HepG2 (cell line): Measurements from ENCODE around the gene MXRA7. TPM values are rescaled to one million over a fixed set of nuclear protein-coding genes. Genes with fewer than 3 reads are reported as not detected.

Experiments used
- ARNT2 ChIP-seq: sonication (generic); formaldehyde crosslinking; IDR thresholded peaks from 2 replicates; pipeline ENCODE4 v1.8.0; 2022; ENCODE audit warnings: mild to moderate bottlenecking, low read depth, missing genetic modification reagents, moderate library complexity
- CHD2 ChIP-seq: IDR thresholded peaks from 2 replicates; pipeline ENCODE4 v1.6.1; 2011; ENCODE audit warnings: low read depth, low read length, improper control_type of control experiment
- KLF16 ChIP-seq, 2 experiments: sonication (generic) in 1 of 2; formaldehyde crosslinking in 1 of 2; IDR thresholded peaks; 2 replicates each; pipeline versions ENCODE4 v1.6.1 to v1.8.0; 2016 to 2023; ENCODE audit warnings: missing genetic modification reagents in 2 of 2, missing compliant biosample characterization in 1 of 2
- MXI1 ChIP-seq: IDR thresholded peaks from 3 replicates; pipeline ENCODE4 v1.6.1; 2012; ENCODE audit warnings: low read depth, low read length, inconsistent platforms, borderline replicate concordance
- PITX1 ChIP-seq: sonication (generic); formaldehyde crosslinking; IDR thresholded peaks from 2 replicates; pipeline ENCODE4 v1.5.1; 2020; ENCODE audit warnings: mild to moderate bottlenecking, missing genetic modification reagents
- RAD21 ChIP-seq: fragments of 450-650 bp; formaldehyde crosslinking; IDR thresholded peaks from 2 replicates; pipeline ENCODE4 v1.5.0; 2020; ENCODE audit warnings: mild to moderate bottlenecking
- RBM39 ChIP-seq: fragments of 200-400 bp; formaldehyde crosslinking; IDR thresholded peaks from one replicate; pipeline ENCODE4 v1.6.1; 2018; ENCODE audit warnings: antibody characterized with exemption, mild to moderate bottlenecking, low read depth, low read length; ENCODE audit not compliant: poor library complexity, severe bottlenecking
- SALL1 ChIP-seq: sonication (generic); formaldehyde crosslinking; IDR thresholded peaks from 2 replicates; pipeline ENCODE4 v1.8.0; 2022; ENCODE audit warnings: mild to moderate bottlenecking, missing genetic modification reagents
- SAP130 ChIP-seq: IDR thresholded peaks from 2 replicates; pipeline ENCODE4 v1.6.1; 2016; ENCODE audit warnings: low read depth
- SETDB1 ChIP-seq: sonication (generic); formaldehyde crosslinking; IDR thresholded peaks from 2 replicates; pipeline ENCODE4 v1.5.1; 2020; ENCODE audit warnings: missing genetic modification reagents, mild to moderate bottlenecking, borderline replicate concordance
- SP140L ChIP-seq: sonication (generic); formaldehyde crosslinking; IDR thresholded peaks from 2 replicates; pipeline ENCODE4 v1.4.0; 2020; ENCODE audit warnings: missing genetic modification reagents, borderline replicate concordance
- SP5 ChIP-seq: IDR thresholded peaks from 2 replicates; pipeline ENCODE4 v1.6.1; 2016; ENCODE audit warnings: low read depth, borderline replicate concordance
- TEAD3 ChIP-seq: optimal IDR thresholded peaks from 2 replicates; pipeline ENCODE3; 2016; ENCODE audit warnings: borderline replicate concordance
- YY1 ChIP-seq: IDR thresholded peaks from 2 replicates; pipeline ENCODE4 v1.6.1; 2011; ENCODE audit warnings: low read length, low read depth, moderate library complexity, mild to moderate bottlenecking; ENCODE audit not compliant: insufficient read depth, insufficient replicate concordance
- ZMYM4 ChIP-seq: sonication (generic); formaldehyde crosslinking; IDR thresholded peaks from 2 replicates; pipeline ENCODE4 v1.8.1; 2023; ENCODE audit warnings: mild to moderate bottlenecking, missing genetic modification reagents
- ZNF232 ChIP-seq: sonication (generic); formaldehyde crosslinking; IDR thresholded peaks from 2 replicates; pipeline ENCODE4 v1.4.0; 2020; ENCODE audit warnings: missing genetic modification reagents, borderline replicate concordance
- polyA plus RNA-seq, 8 experiments: library from polyadenylated mRNA; depleted of rRNA in 3 of 8; stranded (reverse) in 7 of 8; unstranded in 1 of 8; fragments of >200 nt; fragmentation: Illumina TruSeq in 4 of 8; extraction: Trizol in 4 of 8; gene quantifications; 2 replicates each; pipeline versions ENCODE4 v1.2.1 to v1.2.3, GENCODE V29; 2011 to 2016; ENCODE audit warnings: low read depth in 4 of 8, missing spikeins in 1 of 8, mixed read lengths in 1 of 8; ENCODE audit not compliant: insufficient read depth in 1 of 8
- total RNA-seq, 5 experiments: library from RNA; depleted of rRNA; stranded (reverse); fragments of >200 nt; fragmentation: Illumina TruSeq; extraction: Trizol; gene quantifications; 2 replicates each; pipeline ENCODE4 v1.2.3, GENCODE V29; 2016; ENCODE audit warnings: low read depth in 1 of 5
- TF ChIP-seq, protein P1 (sequence below): sonication (generic); formaldehyde crosslinking; IDR thresholded peaks from 2 replicates; pipeline ENCODE4 v1.5.1; 2020; ENCODE audit warnings: missing genetic modification reagents, mild to moderate bottlenecking, borderline replicate concordance
- TF ChIP-seq, protein P2 (sequence below): sonication (generic); formaldehyde crosslinking; IDR thresholded peaks from 2 replicates; pipeline ENCODE4 v1.4.0; 2020; ENCODE audit warnings: missing genetic modification reagents

The MXRA7 gene
- total and polyA plus RNA-seq, 2 of the 13 experiments (the other 11 are each of a cell fraction or from before 2014, with no cell fraction given): 44.8 to 112 TPM

DNA sequence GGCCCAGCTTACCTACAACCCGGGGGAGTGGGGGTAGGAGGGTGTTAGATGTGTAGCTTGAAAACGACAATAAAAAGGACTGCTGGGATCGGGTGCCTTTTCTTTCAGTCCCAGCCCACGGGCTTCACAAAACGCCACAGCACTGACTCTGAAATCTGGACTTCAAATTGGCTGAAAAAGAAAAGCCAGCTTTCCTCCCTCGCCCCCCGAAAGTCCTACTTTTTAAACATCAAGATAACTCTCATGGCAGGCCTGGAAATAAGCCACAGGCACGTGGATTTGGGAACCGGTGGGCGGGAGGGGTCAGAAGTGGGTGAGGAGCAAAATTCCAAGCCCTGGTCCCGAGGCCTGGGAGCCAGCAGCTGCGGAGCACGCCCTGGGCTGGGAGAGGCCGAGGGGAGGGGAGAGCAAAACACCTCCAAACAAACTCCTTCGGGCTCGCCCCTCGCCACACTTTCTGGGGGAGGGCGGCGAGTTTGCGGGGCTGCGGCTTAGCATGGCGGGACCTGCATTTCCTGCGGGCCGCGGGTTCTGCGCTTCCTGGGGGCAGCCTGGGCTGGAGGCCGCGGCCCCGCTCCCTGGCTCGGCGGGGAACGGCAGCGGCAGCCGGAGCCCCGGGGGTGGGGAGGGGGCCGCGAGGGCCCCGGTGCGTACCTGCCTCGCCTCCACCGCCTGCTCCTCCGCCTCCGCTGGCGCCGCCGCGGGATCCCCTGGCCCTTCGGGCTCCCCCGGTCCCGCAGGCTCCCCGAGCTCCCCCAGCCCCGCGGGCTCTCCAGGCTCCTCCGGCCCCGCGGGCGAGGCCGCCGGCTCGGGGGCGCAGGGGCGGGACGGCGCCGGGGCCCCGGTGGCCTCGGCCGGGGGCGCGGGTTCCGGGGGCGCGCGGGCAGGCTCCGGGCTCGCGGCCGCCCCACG lies 558 bp downstream of the MXRA7 start (continued):
- TF ChIP-seq, protein P1, sequence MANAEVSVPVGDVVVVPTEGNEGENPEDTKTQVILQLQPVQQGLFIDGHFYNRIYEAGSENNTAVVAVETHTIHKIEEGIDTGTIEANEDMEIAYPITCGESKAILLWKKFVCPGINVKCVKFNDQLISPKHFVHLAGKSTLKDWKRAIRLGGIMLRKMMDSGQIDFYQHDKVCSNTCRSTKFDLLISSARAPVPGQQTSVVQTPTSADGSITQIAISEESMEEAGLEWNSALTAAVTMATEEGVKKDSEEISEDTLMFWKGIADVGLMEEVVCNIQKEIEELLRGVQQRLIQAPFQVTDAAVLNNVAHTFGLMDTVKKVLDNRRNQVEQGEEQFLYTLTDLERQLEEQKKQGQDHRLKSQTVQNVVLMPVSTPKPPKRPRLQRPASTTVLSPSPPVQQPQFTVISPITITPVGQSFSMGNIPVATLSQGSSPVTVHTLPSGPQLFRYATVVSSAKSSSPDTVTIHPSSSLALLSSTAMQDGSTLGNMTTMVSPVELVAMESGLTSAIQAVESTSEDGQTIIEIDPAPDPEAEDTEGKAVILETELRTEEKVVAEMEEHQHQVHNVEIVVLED: 0 out of 2 replicates have a peak, but pooled peaks have one; percentile 33
- TF ChIP-seq SP5 (CRISPR knock-in tag) (0 out of 2 replicates have a peak, but pooled peaks have one; percentile 7), SP140L (0 out of 2 replicates have a peak, but pooled peaks have one; percentile 31), RAD21 (CRISPR knock-in tag) (peak; percentile 39; the same call in 1 of the 2 replicates), KLF16 (CRISPR knock-in tag; IDR thresholded peaks at IDR 0.05) (peak in 1 of 2 experiments; percentile 19; a peak in 1 of 4 replicates), RBM39 (peak; percentile 1), SETDB1 (CRISPR knock-in tag) (0 out of 2 replicates have a peak, but pooled peaks have one; percentile 7), SALL1 (CRISPR knock-in tag) (0 out of 2 replicates have a peak, but pooled peaks have one; percentile 27), ZMYM4 (CRISPR knock-in tag) (0 out of 2 replicates have a peak, but pooled peaks have one; percentile 24), TEAD3 (peak; percentile 20), MXI1 (0 out of 3 replicates have a peak, but pooled peaks have one; percentile 17), PITX1 (0 out of 2 replicates have a peak, but pooled peaks have one; percentile 0), SAP130 (CRISPR knock-in tag) (peak; percentile 18; the same call in 1 of the 2 replicates), ZNF232 (CRISPR knock-in tag) (peak; percentile 37; the same call in 1 of the 2 replicates), CHD2 (0 out of 2 replicates have a peak, but pooled peaks have one; percentile 25), YY1 (peak; percentile 37), ARNT2 (CRISPR knock-in tag) (peak; percentile 48; the same call in 1 of the 2 replicates)
- TF ChIP-seq, protein P2, sequence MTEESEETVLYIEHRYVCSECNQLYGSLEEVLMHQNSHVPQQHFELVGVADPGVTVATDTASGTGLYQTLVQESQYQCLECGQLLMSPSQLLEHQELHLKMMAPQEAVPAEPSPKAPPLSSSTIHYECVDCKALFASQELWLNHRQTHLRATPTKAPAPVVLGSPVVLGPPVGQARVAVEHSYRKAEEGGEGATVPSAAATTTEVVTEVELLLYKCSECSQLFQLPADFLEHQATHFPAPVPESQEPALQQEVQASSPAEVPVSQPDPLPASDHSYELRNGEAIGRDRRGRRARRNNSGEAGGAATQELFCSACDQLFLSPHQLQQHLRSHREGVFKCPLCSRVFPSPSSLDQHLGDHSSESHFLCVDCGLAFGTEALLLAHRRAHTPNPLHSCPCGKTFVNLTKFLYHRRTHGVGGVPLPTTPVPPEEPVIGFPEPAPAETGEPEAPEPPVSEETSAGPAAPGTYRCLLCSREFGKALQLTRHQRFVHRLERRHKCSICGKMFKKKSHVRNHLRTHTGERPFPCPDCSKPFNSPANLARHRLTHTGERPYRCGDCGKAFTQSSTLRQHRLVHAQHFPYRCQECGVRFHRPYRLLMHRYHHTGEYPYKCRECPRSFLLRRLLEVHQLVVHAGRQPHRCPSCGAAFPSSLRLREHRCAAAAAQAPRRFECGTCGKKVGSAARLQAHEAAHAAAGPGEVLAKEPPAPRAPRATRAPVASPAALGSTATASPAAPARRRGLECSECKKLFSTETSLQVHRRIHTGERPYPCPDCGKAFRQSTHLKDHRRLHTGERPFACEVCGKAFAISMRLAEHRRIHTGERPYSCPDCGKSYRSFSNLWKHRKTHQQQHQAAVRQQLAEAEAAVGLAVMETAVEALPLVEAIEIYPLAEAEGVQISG (CRISPR knock-in tag): 0 out of 2 replicates have a peak, but pooled peaks have one; percentile 23
